Left colon (tissue), 2 donors: Measurements from ENCODE around the gene ZNF169. TPM values are rescaled to one million over a fixed set of nuclear protein-coding genes. Genes with fewer than 3 reads are reported as not detected.
"Not testable (repeated sequence)": the region's sequence is repeated elsewhere in the genome, so short reads cannot be mapped to it uniquely, and the experiment has no call there.

Source experiments
- ATAC-seq: fragments of 200-7000 bp; cut with Tn5 transposase; one replicate; pipeline ENCODE4 v1.9.1; 2020; ENCODE audit warnings: mild to moderate bottlenecking, moderate library complexity
- DNase-seq, 2 donors: peaks; one replicate each; pipeline ENCODE4 v3.0.0-alpha.2; 2020
- intact Hi-C, 2 donors: fragments of 100-400 bp; cut with DNase I in 1 of 2; cut with micrococcal nuclease in 1 of 2; formaldehyde crosslinking; loops; one replicate each; pipeline versions ENCODE4 v1.11.2 to v1.14.0; 2022; cut with DNase I, micrococcal nuclease
- total RNA-seq, 2 donors: library from RNA; stranded (reverse); fragmentation: NEBNext Ultra II Directional; extraction: Animal tissue kit (Norgen Biotek cat#: 25700); gene quantifications; one replicate each; pipeline ENCODE4 v1.2.1, GENCODE V29; 2021
- donor health status: DM: no; HTN: no; CAD: no.
- donor health status: DM: yes; HTN: yes; CAD: no.

The ZNF169 gene
- total RNA-seq, 2 donors from 2014 or later, result 9.5 to 10.2 TPM

GRCh38 chr9:94277885-94278536 lies 18.9 kb downstream of the ZNF169 start:
- intact Hi-C loops, result no loop called here
- DNase-seq (peak in 1 of 2 donors; percentile 47), ATAC-seq (peak; percentile 88)

- ATAC-seq (no peak), DNase-seq (no peak)
- intact Hi-C loops, result no loop called here
Measured at GRCh38 chr9:94280409-94280989, 21.4 kb downstream of the ZNF169 start.

DNA sequence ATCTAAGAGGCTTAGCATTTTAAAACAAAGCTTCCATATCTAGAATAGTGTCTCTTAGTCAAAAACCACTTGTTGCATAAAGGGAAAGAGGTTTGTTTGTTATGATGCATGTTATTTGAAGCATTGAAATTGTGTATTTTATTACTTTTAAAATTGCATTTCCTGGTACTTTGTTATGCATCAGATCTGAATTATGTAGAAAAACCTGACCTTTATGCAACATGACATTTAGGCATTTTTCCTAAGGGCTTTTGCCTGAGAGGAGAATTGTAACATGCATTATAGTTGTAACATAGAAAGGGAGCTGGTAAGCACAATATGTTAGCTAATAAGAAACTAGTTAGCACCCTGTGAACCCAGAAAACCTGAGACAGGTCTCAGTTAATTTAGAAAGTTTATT lies 22.0 kb downstream of the ZNF169 start:
- intact Hi-C loops, result no loop called here
- ATAC-seq, result no peak

DNA sequence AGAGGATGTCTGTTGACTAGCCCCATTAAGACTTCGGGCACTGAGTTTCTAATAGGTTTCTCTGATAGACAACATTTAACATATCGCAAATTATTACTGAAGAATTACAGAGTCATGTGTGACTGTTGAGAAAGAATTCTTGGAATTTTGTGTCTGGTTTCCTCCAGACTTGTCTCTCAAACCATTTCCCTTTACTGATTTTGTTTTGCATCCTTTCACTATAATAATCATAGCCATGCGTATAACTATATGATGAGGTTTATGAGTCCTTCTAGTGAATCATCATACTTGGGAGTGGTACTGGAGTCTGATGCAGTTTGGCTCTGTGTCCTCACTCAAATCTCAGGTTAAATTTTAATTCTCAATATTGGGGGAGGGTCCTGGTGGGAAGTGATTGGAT lies 27.0 kb downstream of the ZNF169 start:
- DNase-seq, result no peak
- intact Hi-C loops, result no loop called here
- ATAC-seq, result no peak

More for the DNA sequence above, 22.0 kb downstream of the ZNF169 start:
- DNase-seq, result no peak

GRCh38 chr9:94287877-94288513 lies 28.9 kb downstream of the ZNF169 start:
- DNase-seq (no peak), ATAC-seq (no peak)
- intact Hi-C loops, result no loop called here

- intact Hi-C loops, result no loop called here
- DNase-seq (no peak), ATAC-seq (no peak)
Measured at GRCh38 chr9:94289691-94290090, 30.6 kb downstream of the ZNF169 start.

DNA sequence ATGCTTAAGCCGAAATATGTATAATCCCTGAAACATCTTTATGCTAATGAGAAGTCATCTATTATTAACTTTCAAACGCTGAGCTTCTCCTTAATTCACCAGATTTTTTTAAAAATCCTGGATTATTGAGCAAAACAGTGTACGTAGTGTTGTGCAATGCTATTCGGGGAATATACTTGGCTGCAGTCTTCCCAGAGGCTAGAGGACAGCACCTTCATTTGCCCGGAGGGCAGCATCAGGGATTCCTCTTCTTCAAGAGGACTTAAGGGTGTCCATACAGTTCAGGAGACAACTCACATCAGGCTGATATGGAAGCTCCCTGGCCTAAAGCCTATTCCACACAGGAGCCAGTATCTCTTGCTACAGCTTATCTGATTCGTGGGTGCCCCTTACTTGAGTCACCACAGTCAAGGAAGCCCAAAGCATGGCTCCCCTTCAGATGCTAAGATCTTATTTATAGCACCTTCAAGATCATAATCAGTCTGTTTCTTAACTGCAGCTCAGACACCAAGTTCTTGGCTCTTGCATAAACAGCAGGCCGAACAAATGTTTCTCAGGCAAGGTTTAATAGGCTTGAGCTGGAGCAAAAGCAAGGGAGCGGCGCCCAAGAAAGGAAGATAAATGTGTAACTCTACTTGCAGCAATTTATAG lies 40.0 kb downstream of the ZNF169 start:
- no peak for ATAC-seq
- intact Hi-C loops, result no loop called here
- no peak for DNase-seq

GRCh38 chr9:94300470-94301301 lies 41.6 kb downstream of the ZNF169 start:
- ATAC-seq, result peak; percentile 69
- no peak for DNase-seq
- intact Hi-C loops, result no loop called here

DNA sequence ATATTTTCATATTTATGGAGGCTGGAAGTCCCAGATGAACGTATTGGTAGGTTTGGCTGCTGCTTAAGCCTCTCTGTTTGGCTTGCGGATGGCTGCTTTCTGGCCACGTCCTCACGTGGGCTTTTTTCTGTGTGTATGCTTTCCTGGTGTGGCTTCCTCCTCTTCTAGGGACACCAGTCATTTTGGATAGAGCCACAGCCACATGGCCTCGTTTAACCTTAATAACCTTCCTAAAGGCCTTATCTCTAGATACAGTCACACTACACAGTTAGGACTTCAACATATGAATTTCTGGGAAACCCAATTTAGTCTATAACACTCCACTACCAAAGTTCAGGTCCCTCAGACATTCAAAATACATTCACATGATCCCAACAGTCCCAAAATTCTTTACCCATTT lies 42.5 kb downstream of the ZNF169 start:
- no peak for DNase-seq
- intact Hi-C loops, result no loop called here

DNA sequence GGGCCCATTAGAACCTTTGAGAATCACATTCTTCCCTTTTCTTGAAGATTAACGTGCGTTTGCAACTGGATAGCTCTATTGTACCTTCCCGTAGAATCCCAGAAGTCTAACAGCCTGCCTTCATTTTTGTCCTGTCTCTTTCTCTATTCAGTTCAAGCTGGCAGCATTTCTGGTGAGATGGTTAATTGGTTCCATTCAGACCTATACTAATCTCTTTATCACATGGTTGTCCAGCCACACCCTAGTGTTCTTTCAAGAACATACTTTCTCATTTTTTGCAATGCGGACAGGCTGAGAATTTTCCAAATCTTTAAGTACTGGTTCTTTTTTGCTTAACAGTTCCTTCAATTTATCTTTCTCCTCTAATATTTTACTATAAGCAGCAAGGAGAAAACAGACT lies 43.3 kb downstream of the ZNF169 start:
- ATAC-seq, result no peak
- intact Hi-C loops, result no loop called here
- no peak for DNase-seq

More for the DNA sequence above, 42.5 kb downstream of the ZNF169 start:
- no peak for ATAC-seq

DNA sequence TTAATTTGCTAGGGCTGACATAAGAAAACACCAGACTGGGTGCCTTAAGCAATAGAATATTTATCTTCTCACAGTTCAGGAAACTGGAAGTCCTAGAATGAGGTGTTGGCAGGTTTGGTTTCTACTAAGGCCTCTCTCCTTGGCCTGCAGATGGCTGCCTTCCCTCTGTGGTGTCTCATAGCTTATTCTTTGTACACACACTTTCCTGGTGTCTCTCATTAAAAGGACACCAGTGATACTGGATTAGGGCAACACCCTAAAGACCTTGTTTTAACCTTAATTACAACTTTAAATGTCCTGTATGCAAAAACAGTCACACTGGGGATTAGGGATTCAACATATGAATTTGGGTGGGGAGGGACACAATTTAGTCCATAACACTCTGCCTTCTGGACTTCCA lies 44.2 kb downstream of the ZNF169 start:
- intact Hi-C loops, result no loop called here
- DNase-seq (no peak), ATAC-seq (no peak)

- ATAC-seq, result peak; percentile 65
- DNase-seq, intact Hi-C loops: not testable (repeated sequence)
Measured at GRCh38 chr9:94315034-94315984, 56.2 kb downstream of the ZNF169 start.

DNA sequence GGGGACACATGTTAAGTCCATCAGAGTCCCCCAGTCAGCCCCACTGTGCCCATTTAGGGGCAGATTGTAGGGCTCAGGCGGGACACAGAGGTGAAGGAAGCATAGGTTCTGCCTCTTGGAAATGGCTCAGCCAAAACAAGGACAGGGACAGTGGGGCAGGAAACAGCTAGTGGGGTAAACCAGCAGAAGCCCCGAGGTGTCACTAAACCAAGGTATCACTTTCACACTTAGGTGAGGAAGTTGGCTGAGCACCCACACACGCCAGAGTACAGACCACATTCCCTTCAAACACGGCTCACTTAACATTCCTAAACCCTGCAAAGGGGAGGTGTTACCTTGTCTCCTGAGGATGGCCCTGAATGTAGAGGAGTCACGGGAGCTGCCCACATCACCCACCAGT lies 57.1 kb downstream of the ZNF169 start:
- ATAC-seq, DNase-seq, intact Hi-C loops: not testable (repeated sequence)

DNA sequence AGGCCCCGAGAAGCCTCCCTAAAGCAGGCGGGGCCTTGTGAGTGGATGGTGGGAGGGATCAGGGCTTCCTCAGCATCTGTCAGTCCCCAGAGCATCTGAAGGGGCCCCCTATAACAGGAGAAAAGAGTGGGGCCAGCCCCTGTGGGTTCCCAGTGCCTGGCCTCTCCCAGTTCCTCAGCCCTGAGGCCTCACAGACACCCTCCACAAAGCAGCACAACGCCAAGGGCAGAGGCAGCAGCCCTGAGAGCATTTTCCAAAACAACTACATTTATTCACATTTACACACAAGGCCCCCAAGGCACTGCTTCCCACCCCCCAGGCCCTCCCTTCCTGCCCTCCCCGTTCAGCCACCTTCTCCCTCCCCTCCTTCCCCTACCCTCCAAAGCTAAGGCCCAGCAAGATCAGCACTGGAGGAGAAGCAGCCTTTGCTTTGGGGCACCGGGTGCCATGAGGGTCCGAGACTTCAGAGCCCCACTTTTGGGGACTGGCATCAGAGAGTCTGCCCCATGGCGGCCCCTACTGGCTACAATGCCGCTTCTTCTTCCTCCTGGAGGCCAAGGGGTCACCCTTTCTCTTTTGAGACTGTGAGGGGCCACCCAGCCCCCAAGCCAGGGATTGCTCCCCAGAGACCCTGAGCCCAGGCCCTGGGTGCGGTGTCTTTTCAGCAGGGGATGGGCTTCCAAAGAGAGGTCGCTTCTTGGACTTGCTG lies 59.0 kb downstream of the ZNF169 start:
- ATAC-seq, intact Hi-C loops, DNase-seq: not testable (repeated sequence)

DNA sequence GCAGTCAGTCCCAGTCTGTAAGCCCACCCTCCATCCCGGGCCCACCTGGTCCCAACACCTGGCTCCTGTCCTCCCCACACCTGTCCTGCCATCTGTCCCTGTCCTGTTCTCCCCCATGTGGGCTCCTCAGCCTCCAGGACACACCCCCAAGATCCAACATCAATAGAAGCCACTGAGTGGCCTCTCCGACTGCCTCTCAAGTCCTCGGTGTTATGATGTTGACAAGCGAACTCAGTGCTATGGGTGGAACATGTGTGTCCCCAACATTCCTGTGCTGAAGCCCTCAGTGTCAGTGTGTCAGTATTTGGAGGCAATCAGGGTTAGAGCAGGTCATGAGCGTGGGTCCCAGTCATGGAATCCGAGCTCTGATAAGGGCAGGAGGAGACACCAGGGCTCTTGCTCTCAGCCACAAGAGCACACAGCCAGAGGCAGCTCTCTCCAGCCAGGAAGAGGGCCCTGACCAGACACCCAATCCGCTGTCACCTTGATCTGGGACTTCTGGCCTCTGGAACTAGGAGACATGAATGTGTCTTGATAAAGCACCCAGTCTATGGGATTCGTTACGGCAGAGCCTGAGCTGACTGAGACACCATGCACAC lies 63.3 kb downstream of the ZNF169 start:
- ATAC-seq, DNase-seq, intact Hi-C loops: not testable (repeated sequence)

GRCh38 chr9:94323153-94323798 lies 64.2 kb downstream of the ZNF169 start:
- intact Hi-C loops, ATAC-seq, DNase-seq: not testable (repeated sequence)
